Dendritic cell treated with granulocyte-macrophage colony-stimulating factor and Interleukin-4, amounts not matched to agents 40 ng/mL and 50 ng/mL, for 4 days (primary cell): ENCODE measurements around the gene TCF7L2.

ENCODE experiments used
- H3K27ac Mint-ChIP-seq: one replicate; pipeline ENCODE4 v1.8.0; 2022; ENCODE audit warnings: mild to moderate bottlenecking, mixed read lengths
- H3K27me3 Mint-ChIP-seq: one replicate; pipeline ENCODE4 v1.8.0; 2022; ENCODE audit warnings: mild to moderate bottlenecking, mixed read lengths
- H3K36me3 Mint-ChIP-seq: one replicate; pipeline ENCODE4 v1.8.0; 2022; ENCODE audit warnings: low read depth, mixed read lengths
- H3K4me1 Mint-ChIP-seq: one replicate; pipeline ENCODE4 v1.8.0; 2022; ENCODE audit warnings: low read depth, mixed read lengths
- H3K4me3 Mint-ChIP-seq: one replicate; pipeline ENCODE4 v1.8.0; 2022; ENCODE audit warnings: mild to moderate bottlenecking, moderate library complexity, mixed read lengths
- H3K9me3 Mint-ChIP-seq: one replicate; pipeline ENCODE4 v1.8.0; 2022; ENCODE audit warnings: mixed read lengths
- intact Hi-C: fragments of 100-400 bp; cut with micrococcal nuclease; formaldehyde crosslinking; loops from one replicate; pipeline ENCODE4 v1.15.0; 2022

TCF7L2 gene

GRCh38 chr10:113052076-113052830, 102.2 kb downstream of the TCF7L2 start:
- Mint-ChIP-seq H3K36me3 (no peaks in the 10 kb centered on the region), H3K4me3 (no peak overlapping the region), H3K27ac (no peak overlapping the region), H3K27me3 (peaks cover 35% of the 10 kb centered on the region), H3K9me3 (no peaks in the 10 kb centered on the region), H3K4me1 (no peaks in the 10 kb centered on the region)
- intact Hi-C loops: loop anchor here (10.0 kb wide), 1 partner anchor 327 kb away; no protein-coding TSS in a partner anchor

- Mint-ChIP-seq H3K4me1 (no peaks in the 10 kb centered on the region), H3K36me3 (no peaks in the 10 kb centered on the region), H3K9me3 (no peaks in the 10 kb centered on the region)
These were observed 103.0 kb downstream of the TCF7L2 start for GRCh38 chr10:113053091-113053490.

GRCh38 chr10:113053881-113054280, 103.8 kb downstream of the TCF7L2 start:
- intact Hi-C loops: loop anchor here (10.0 kb wide), 1 partner anchor 329 kb away; no protein-coding TSS in a partner anchor
- no peaks in the 10 kb centered on the region for H3K4me1 Mint-ChIP-seq
- H3K36me3 Mint-ChIP-seq: no peaks in the 10 kb centered on the region
- H3K9me3 Mint-ChIP-seq: no peaks in the 10 kb centered on the region
- no peak overlapping the region for H3K4me3 Mint-ChIP-seq
- peaks cover 28% of the 10 kb centered on the region for H3K27me3 Mint-ChIP-seq
- H3K27ac Mint-ChIP-seq: no peak overlapping the region

More at GRCh38 chr10:113053091-113053490, 103.0 kb downstream of the TCF7L2 start:
- no peak overlapping the region for H3K4me3 Mint-ChIP-seq
- no peak overlapping the region for H3K27ac Mint-ChIP-seq
- peaks cover 32% of the 10 kb centered on the region for H3K27me3 Mint-ChIP-seq
- intact Hi-C loops: loop anchor here (10.0 kb wide), 1 partner anchor 328 kb away; no protein-coding TSS in a partner anchor

- peaks cover 16% of the 10 kb centered on the region for H3K27me3 Mint-ChIP-seq
- no peaks in the 10 kb centered on the region for H3K4me1 Mint-ChIP-seq
- H3K4me3 Mint-ChIP-seq: no peak overlapping the region
- H3K36me3 Mint-ChIP-seq: no peaks in the 10 kb centered on the region
- intact Hi-C loops: loop anchor here (10.0 kb wide), 1 partner anchor 331 kb away; no protein-coding TSS in a partner anchor
- no peak overlapping the region for H3K27ac Mint-ChIP-seq
- no peaks in the 10 kb centered on the region for H3K9me3 Mint-ChIP-seq
These were observed 105.4 kb downstream of the TCF7L2 start for GRCh38 chr10:113055458-113055857.

GRCh38 chr10:113056030-113056429, 106.0 kb downstream of the TCF7L2 start:
- Mint-ChIP-seq H3K9me3 (no peaks in the 10 kb centered on the region), H3K4me3 (no peak overlapping the region), H3K27ac (no peak overlapping the region), H3K4me1 (no peaks in the 10 kb centered on the region), H3K36me3 (no peaks in the 10 kb centered on the region), H3K27me3 (peaks cover 17% of the 10 kb centered on the region)
- intact Hi-C loops: loop anchor here (10.0 kb wide), 1 partner anchor 331 kb away; no protein-coding TSS in a partner anchor

GRCh38 chr10:113056441-113057021, 106.5 kb downstream of the TCF7L2 start:
- no peaks in the 10 kb centered on the region for H3K9me3 Mint-ChIP-seq
- no peaks in the 10 kb centered on the region for H3K36me3 Mint-ChIP-seq
- H3K4me3 Mint-ChIP-seq: no peak overlapping the region
- intact Hi-C loops: loop anchor here (10.0 kb wide), 1 partner anchor 332 kb away; no protein-coding TSS in a partner anchor
- no peak overlapping the region for H3K27ac Mint-ChIP-seq
- peaks cover 21% of the 10 kb centered on the region for H3K27me3 Mint-ChIP-seq
- H3K4me1 Mint-ChIP-seq: no peaks in the 10 kb centered on the region

GRCh38 chr10:113057948-113058522, 108.0 kb downstream of the TCF7L2 start:
- intact Hi-C loops: loop anchor here (10.0 kb wide), 1 partner anchor 333 kb away; no protein-coding TSS in a partner anchor
- H3K9me3 Mint-ChIP-seq: no peaks in the 10 kb centered on the region
- no peaks in the 10 kb centered on the region for H3K36me3 Mint-ChIP-seq
- H3K27me3 Mint-ChIP-seq: peaks cover 25% of the 10 kb centered on the region
- no peak overlapping the region for H3K27ac Mint-ChIP-seq
- H3K4me1 Mint-ChIP-seq: no peaks in the 10 kb centered on the region
- no peak overlapping the region for H3K4me3 Mint-ChIP-seq

- Mint-ChIP-seq H3K9me3 (no peaks in the 10 kb centered on the region), H3K27ac (no peak overlapping the region), H3K36me3 (no peaks in the 10 kb centered on the region), H3K4me1 (no peaks in the 10 kb centered on the region), H3K27me3 (peaks cover 25% of the 10 kb centered on the region), H3K4me3 (no peak overlapping the region)
- intact Hi-C loops: loop anchor here (10.0 kb wide), 1 partner anchor 334 kb away; no protein-coding TSS in a partner anchor
These were observed 108.7 kb downstream of the TCF7L2 start for GRCh38 chr10:113058523-113059370.

- no peaks in the 10 kb centered on the region for H3K36me3 Mint-ChIP-seq
- H3K4me3 Mint-ChIP-seq: no peak overlapping the region
- H3K9me3 Mint-ChIP-seq: no peaks in the 10 kb centered on the region
- intact Hi-C loops: loop anchor here (10.0 kb wide), 1 partner anchor 335 kb away; no protein-coding TSS in a partner anchor
- no peak overlapping the region for H3K27ac Mint-ChIP-seq
- H3K27me3 Mint-ChIP-seq: peaks cover 24% of the 10 kb centered on the region
- H3K4me1 Mint-ChIP-seq: no peaks in the 10 kb centered on the region
These were observed 109.3 kb downstream of the TCF7L2 start for GRCh38 chr10:113059371-113059780.

GRCh38 chr10:113060201-113061053, 110.4 kb downstream of the TCF7L2 start:
- peaks cover 26% of the 10 kb centered on the region for H3K27me3 Mint-ChIP-seq
- intact Hi-C loops: no loop called here
- no peak overlapping the region for H3K4me3 Mint-ChIP-seq
- H3K4me1 Mint-ChIP-seq: no peaks in the 10 kb centered on the region
- no peaks in the 10 kb centered on the region for H3K9me3 Mint-ChIP-seq
- H3K27ac Mint-ChIP-seq: no peak overlapping the region
- H3K36me3 Mint-ChIP-seq: no peaks in the 10 kb centered on the region

GRCh38 chr10:113061054-113061430, 111.0 kb downstream of the TCF7L2 start:
- Mint-ChIP-seq H3K9me3 (no peaks in the 10 kb centered on the region), H3K36me3 (no peaks in the 10 kb centered on the region), H3K27me3 (peaks cover 26% of the 10 kb centered on the region), H3K4me3 (no peak overlapping the region), H3K27ac (no peak overlapping the region), H3K4me1 (no peaks in the 10 kb centered on the region)
- intact Hi-C loops: no loop called here

- Mint-ChIP-seq H3K4me3 (no peak overlapping the region), H3K9me3 (no peaks in the 10 kb centered on the region), H3K36me3 (no peaks in the 10 kb centered on the region), H3K27ac (no peak overlapping the region), H3K4me1 (no peaks in the 10 kb centered on the region), H3K27me3 (peaks cover 28% of the 10 kb centered on the region)
- intact Hi-C loops: no loop called here
These were observed 111.5 kb downstream of the TCF7L2 start for GRCh38 chr10:113061557-113061956.
